Cerebellar cortex (tissue), 1 donor: Measurements from ENCODE around the gene ANKS3.

ENCODE experiments used
- DNase-seq: peaks from one replicate; pipeline ENCODE4 v3.0.0-alpha.2; 2015; ENCODE audit warnings: low spot score

The ANKS3 gene

DNA sequence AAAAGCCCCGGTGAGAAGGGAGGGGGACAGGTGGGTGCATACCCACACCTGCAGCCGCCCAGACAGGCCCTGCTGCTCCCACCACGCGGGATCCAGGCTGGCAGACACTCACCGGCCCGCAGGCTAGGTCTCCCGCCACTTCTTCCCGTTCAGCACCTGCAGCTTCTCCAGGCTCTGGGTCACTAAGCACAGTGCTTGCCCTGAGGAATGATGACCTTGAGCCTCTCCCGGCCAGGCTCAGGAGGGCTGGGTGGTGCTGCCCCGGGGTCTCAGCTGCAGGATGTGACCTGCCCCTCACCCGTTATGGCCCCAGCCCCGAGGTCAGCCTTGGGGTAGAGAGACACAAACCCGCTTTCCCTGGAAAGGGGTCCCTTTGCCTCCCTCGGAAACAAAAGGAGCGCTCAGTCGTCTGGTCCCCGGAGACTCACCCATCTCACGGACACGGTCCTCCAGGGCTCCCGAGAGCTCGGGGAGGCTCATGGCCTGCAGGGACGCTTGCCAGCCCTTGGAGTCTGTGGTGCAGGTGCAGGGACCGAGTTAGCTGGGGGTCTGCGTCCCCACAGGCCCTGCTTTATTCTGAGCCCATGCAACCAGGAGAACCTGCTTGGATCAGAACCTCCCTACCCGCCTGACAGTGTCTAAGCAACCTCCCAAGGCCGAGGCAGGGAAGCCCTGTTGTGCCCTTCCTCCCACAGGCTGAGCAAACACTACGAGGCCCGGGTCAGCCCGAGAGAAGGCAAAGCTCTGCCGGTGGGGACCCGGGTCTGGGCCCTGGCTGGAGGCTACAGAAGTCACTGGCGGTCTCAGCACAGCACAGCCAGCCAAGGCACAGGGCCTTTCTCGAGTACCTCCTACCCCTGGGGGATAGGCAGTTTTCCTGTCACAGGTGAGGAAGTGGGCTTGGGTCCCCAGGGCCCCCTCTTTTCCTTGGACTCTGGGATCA lies 36.9 kb downstream of the ANKS3 start:
- DNase-seq, result no peak

GRCh38 chr16:4696172-4696904 lies 37.7 kb downstream of the ANKS3 start:
- no peak for DNase-seq

- DNase-seq, result no peak
Observed at GRCh38 chr16:4695473-4696171, 38.4 kb downstream of the ANKS3 start.

- DNase-seq, result peak; percentile 48
Observed at GRCh38 chr16:4694642-4695451, 39.2 kb downstream of the ANKS3 start.

GRCh38 chr16:4693956-4694641 lies 40.0 kb downstream of the ANKS3 start:
- DNase-seq, result no peak

DNA sequence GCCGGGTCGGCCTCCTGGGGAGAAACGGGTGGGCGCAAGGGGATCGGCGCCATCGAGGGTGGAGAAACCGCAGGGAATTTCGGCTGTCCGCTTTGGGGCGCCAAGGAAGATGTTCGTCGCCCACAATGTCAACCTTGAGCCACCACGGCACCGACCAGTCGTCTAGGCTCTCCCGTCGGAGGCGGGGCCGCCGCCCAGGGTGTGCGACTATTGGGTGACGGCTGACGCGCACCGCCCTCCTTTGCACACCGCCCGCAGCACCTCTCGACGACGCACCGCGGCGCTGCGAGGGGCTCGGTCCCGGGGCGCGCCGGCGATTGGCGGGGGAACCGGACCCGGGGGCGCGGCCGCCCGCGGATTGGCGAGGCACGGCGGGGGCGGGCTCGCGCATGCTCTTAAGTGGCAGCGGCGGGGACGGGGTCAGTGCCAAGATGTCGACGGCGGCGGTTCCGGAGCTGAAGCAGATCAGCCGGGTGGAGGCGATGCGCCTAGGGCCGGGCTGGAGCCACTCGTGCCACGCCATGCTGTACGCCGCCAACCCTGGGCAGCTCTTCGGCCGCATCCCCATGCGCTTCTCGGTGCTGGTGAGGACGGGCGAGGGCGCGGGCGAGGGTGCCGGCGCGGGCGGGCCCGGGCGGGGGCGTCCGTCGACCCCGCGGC lies 40.6 kb downstream of the ANKS3 start, which contains the start of gene NUDT16L1:
NUDT16L1 (plus strand) TSS at position 267 of the 660 bp plus-strand sequence; CDS start at position 432, 165 bp downstream.
- DNase-seq, result peak; percentile 96

GRCh38 chr16:4692460-4693295 lies 41.4 kb downstream of the ANKS3 start:
- DNase-seq, result peak; percentile 25

GRCh38 chr16:4691666-4692412 lies 42.2 kb downstream of the ANKS3 start:
- no peak for DNase-seq

DNA sequence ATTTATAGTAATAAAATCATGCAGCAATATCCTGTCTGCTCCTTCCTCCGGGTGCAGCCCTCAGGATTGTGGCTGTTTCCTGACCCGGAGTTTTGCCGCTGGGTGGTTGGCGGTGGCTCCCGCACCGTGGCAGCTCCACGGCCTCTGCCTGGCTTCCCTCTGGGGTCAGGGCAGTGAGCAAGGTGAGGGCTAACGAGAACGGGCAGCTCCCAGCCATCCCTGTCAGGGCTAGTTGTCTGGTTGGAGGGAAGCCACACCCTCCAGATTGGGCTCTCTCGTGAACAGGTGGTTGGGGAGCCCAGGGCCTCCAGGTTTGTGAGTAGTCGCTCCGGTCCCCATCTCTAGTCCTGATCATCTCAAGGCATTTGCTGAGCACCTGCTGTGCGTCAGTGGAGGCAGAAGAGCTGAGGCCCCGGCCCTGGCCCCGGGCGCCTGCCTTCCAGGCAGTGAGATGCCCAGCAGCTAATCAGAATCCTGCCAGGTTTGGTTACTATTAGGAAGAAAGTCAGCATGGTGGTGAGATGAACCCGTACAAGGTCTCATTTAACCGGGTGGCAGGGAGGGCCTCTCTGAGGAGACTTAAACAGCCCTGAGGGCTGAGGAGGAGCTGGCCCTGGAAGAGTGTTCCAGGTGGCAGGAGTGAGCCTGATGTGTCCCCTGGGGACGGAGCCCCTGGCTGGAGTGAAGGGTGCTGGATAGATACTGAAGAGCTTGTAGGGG lies 43.0 kb downstream of the ANKS3 start:
- DNase-seq, result peak; percentile 66

DNA sequence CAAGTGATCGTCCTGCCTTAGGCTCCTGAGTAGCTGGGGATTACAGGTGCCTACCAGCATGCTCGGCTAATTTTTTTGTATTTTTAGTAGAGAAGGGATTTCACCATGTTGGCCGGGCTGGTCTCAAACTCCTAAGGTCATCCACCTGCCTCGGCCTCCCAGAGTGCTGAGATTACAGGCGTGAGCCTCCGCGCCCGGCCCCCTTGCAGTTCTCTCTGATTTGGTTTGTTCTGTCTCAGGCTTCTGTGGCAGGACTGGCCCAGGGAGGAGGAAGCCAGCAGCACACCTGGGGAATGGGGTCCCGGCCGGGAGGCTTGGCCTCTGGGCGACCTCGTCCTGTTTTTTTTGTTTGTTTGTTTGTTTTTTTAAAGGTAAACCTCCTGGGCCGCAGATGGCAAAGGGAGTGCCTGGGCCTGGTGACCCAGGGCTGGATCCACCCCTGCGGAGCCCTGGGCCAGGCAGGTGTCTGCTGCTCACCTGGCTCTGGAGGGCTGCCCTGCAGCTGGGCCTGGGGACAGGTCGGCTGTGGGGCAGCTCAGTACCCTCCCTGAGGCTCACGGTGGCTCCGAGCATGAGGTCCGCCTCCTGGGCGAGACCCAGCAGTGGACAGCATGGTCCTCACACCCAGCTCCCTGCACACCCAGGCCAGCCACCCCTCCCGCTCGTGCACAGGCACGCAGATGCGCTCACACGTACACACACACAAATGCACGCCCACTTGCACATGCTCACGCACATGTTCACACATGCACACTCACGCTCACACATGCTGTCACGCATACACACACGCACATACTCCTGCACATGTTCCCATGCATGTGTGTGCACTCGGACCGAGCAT lies 44.0 kb downstream of the ANKS3 start:
- no peak for DNase-seq

GRCh38 chr16:4689091-4689671 lies 44.9 kb downstream of the ANKS3 start:
- DNase-seq, result no peak

DNA sequence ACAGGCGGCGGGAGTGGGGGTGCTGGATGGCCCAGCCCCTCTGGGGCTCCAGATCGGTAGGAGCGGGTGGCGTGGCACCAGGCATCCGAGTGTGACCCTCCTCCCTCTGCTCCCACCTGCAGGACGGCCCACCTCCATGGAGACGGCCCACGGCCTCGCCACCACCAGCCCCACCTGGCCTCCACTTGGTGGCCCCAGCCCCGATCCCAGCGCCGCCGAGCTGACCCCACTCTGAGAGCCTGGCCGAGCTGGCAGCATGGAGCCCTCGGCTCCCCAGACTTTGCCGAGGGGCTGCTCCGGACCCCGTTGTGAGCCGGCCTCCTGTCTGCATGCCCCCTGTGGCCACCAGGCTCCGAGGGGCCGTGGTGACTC lies 45.4 kb downstream of the ANKS3 start:
- no peak for DNase-seq

DNA sequence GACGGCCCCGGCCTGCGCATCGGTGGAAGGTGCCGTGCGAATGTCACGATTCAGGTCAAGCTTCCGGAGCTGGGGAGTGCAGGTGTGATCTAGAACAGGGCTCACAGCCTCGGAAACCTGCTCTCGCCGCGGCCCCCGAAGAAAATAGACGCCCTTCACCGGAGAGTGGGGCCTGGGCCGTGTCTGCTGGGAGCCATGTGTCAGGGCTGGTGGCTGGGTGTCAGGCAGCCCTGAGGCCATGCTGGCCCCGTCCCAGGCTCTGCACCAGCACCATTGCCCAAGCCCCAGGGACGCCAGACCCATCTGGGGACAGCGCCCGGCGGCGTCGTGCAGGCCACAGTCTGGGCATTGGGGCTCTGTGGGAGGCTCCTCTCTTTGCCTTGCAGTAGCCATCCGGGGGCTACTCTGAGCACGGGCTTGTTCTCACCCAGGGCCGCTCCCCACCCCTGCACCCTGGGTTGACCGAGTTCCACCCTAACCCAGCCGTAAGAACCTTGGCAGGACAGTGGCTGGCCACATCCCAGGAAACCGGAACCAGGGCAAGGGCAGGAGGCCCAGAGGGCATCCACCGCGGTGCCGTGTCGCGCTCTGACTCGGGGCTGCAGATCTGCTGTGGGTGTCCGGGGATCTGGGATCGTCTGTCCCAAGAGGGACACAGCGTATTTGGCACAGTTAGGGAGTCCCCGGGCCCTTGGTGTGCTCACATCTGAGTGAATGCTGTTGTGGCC lies 46.0 kb downstream of the ANKS3 start:
- DNase-seq, result no peak

GRCh38 chr16:4687416-4687815 lies 46.7 kb downstream of the ANKS3 start:
- no peak for DNase-seq

DNA sequence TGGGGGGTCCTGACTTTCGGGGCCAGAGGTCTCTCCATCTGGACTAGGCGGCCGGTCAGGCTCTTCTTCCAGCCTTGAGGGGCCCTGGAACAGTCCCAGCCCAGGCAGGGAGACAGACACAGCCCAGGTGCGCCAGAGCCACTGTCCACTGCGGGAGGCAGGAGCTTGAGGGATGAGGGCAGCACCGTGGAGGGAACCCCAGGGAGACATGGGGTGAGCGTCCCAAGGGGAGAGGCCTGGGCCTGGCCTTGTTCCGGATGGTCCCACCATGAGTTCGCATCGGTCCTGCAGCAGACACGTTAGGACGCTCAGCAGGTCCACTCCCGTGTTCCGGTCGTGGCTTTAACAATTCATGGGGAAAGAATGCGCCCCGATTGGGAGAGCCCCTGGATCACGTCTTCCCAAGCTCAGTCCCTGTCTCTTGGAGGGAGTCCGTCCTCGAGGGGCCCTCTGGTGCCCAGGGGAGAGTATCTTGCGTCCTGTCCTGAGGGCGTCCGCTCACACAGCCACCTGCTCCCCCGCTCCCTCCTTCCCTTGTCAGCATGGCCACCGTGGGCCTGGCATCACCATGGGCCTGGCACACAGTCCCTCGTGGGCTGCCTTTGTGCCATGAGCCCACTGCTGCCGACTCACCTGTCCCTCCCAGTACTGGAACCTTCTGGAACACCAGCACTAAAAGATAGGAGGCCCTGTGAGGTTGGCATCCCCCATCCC lies 47.4 kb downstream of the ANKS3 start:
- no peak for DNase-seq
